Left kidney (tissue), 1 donor: ENCODE measurements around the gene TIGD6. TPM values are rescaled to one million over a fixed set of nuclear protein-coding genes. Genes with fewer than 3 reads are reported as not detected.

ENCODE experiments used
- polyA plus RNA-seq: library from polyadenylated mRNA; unstranded; fragments of 120-200 nt; gene quantifications from one replicate; pipeline ENCODE4 v1.2.1, GENCODE V29; 2013; ENCODE audit not compliant: insufficient read length

The TIGD6 gene
- polyA plus RNA-seq, 1 donor = 5.4 TPM

Other genes starting within 250 kb of the TIGD6 start
- gene PDE6A, start 55.9 kb downstream of the TIGD6 start, polyA plus RNA-seq = 0.25 TPM
- gene SLC26A2, start 39.9 kb downstream of the TIGD6 start, polyA plus RNA-seq = 22.8 TPM
- gene HMGXB3, start 85 bp upstream of the TIGD6 start, polyA plus RNA-seq = 51.3 TPM
- 11.8 TPM for gene CSF1R, start 85.9 kb upstream of the TIGD6 start, polyA plus RNA-seq
- 137 TPM for gene PDGFRB, start 155.2 kb upstream of the TIGD6 start, polyA plus RNA-seq
- 0.45 TPM for gene CDX1, start 166.1 kb upstream of the TIGD6 start, polyA plus RNA-seq
- 0.12 TPM for gene SLC6A7, start 189.4 kb upstream of the TIGD6 start, polyA plus RNA-seq